ENCODE data around the gene PSME3IP1.

GRCh38 chr16:57132470-57132869 lies 53.4 kb downstream of the PSME3IP1 start:
- TF ChIP-seq CTCF (conservative IDR thresholded peaks at IDR 0.05 in 1 of 2, IDR thresholded peaks at IDR 0.05 in 1 of 2; ENCODE audit: extremely low read depth in 1 of 2, insufficient read depth in 1 of 2, low read depth in 1 of 2, low read length in 2 of 2) (no peak), EZH2 (IDR thresholded peaks at IDR 0.05; ENCODE audit: borderline replicate concordance, low read length) (no peak)
